GM11168 (cell line): ENCODE measurements around the gene DDX21.
"Not testable (repeated sequence)": the region's sequence is repeated elsewhere in the genome, so short reads cannot be mapped to it uniquely, and the experiment has no call there.

Experiments used
- in situ Hi-C: fragments of 300-500 bp; cut with MboI; formaldehyde crosslinking; loops from one replicate; pipeline ENCODE4 v1.12.0; 2022; ENCODE audit warnings: low sequenced_read_pairs; ENCODE audit not compliant: unreplicated experiment

Gene DDX21

DNA sequence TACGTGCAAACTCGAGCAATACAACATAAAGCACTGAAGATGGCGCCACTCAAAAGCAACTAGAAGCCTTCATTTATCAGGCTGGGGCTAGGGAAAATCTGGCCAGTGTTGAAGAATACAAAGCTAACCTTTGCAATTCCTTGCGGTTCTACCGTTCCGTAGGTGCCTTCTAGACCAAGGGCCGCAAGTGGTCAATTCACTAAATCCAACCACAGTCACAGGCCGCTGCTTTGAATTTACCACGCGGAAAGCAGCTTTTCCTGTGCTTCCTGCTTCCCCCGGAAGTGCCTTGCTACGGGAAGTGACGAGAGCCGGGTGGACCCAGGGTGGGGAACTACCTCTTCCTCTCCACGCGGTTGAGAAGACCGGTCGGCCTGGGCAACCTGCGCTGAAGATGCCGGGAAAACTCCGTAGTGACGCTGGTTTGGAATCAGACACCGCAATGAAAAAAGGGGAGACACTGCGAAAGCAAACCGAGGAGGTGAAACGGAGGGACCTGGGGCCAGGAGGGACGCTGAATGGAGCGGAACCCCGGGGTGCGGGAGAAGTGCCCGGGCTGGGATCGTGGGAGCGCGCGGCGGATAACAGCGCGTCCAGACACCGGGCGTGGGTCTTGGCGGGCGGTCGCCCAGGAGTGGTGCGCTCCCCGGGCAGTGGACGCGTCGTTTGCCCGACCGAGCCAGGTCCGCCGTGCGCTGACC is at the start of gene DDX21:
TSS of gene DDX21 (plus strand) at position 339 of the 701 bp plus-strand sequence. CDS start at position 395, 56 bp downstream.
- in situ Hi-C loops = no loop called here

DNA sequence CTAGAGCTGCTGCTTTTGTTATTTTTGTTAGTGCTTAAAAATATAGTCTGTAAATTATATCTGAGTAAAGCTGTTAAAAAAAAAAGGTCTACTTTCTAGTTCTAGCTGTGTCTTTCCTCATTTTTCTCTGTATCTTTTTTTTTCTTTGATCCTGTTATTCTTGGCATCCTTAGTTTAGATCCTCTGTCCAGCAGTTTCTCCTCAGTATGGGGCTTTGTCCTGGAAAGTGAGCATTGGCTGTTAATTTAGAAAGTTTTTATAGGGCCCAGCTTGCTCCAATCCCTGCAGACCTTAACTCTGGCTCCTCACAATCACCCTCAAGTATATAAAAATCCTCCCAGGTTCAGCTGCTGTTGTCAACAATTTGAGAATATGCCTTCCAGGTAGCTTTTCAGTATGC is 31.4 kb upstream of the DDX21 start:
- in situ Hi-C loops = no loop called here

DNA sequence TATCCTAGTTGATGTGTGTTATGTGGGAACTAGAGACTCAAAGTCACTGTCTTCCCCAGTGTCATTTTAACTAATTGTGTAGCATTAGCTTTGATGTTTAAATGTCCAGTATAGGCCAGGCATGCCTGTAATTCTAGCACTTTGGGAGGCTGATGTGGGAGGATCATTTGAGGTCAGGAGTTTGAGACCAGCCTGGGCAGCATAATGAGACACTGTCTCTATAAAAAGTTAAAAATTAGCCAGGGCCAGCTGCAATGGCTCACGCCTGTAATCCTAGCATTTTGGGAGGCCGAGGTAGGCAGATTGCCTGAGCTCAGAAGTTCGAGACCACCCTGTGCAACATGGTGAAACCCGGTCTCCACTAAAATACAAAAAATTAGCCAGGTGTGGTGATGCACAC is 30.5 kb upstream of the DDX21 start:
- in situ Hi-C loops = no loop called here

DNA sequence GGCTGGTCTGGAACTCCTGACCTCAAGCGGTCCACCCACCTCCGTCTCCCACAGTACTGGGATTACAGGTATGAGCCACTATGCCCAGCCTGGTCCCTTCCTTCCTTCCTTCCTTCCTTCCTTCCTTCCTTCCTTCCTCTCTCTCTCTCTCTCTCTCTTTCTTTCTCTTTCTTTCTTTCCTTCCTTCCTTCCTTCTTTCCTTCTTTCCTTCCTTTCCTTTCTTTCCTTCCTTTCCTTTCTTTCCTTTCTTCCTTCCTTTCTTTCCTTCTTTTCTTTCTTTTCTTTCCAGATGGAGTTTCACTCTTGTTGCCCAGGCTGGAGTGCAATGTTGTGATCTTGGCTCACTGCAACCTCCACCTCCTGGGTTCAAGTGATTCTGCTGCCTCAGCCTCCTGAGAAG is 26.8 kb upstream of the DDX21 start:
- in situ Hi-C loops = not testable (repeated sequence)

DNA sequence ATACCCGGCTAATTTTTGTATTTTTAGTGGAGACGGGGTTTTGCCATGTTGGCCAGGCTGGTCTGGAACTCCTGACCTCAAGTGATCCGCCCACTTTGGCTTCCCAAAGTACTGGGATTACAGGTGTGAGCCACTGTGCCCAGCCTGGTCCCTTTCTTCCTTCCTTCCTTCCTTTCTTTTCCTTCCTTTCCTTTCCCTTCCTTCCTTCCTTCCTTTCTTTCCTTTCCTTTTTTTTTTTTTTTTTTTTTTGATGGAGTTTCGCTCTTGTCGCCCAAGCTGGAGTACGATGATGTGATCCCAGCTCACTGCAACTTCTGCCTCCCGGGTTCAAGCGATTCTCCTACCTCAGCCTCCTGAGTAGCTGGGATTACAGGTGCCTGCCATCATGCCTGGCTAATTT is 26.1 kb upstream of the DDX21 start:
- in situ Hi-C loops = not testable (repeated sequence)

DNA sequence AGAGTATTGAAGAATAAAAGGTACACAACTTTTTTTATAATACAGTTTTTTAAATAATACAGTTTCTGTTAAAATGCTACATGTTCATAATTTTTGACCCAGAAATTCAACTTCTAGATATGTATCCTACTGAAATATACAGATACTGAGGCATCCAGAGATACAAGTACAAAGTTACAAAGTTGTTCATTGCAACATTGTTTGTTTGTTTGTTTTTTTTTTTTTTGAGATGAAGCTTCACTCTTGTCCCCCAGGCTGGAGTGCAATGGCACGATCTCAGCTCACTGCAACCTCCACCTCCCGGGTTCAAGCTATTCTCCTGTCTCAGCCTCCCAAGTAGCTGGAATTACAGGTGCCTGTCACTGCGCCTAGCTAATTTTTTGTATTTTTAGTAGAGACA is 23.1 kb upstream of the DDX21 start:
- in situ Hi-C loops = not testable (repeated sequence)

DNA sequence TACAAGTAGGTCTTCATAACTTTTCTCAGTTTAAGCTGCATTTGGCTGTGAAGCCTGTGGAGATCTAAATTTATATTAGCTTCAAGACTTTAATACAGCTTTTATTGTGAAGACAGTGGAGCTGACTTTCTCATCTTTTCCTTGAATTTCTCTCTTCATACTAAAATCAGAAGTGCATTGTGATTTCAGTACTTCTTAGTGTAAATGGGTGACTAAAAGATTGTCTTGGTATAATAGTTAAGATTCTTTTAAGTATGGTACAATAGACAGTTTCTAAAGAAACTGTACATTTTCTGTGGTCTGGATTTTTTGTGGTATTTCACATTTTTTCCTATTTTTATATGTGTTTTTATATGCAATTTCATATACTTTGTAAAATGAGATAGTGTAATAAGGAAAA is 21.0 kb upstream of the DDX21 start:
- in situ Hi-C loops = no loop called here

DNA sequence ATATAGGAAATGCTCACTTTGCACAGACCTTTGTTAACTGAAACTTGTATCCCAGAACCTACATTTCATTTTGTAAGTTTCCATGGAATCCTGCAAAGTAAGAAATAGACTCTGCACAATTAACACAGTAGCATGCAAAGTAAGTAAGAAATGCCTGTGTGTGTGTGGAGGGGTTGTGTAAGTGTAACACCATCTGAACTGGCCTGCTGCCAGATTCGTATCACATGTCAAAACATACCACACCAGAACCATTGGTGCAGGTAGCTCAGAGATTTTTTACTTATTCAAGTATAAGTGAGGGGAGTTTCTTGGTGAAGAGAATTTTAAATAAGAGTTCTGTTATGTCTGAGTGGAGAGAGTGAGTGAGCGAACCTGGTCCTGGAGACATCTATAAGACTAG is 17.9 kb upstream of the DDX21 start:
- in situ Hi-C loops = no loop called here

DNA sequence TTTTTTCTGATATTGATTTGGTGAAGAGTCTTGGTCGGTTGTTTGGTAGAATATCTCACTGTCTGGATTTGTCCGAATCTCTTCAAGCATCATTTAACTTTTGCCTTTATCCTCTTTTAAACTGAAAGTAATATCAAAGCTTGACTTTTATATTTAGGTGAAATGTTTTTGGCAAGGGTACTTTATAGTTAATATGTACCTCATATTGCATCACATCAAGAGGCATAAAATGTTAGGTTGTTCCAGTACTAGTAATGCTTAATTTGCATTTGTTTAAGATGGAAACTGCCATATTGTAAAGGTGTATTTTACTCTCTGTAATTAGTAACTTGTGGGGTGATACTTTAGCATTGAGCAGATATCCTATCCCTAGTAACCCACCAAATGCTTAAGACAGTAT is 17.1 kb upstream of the DDX21 start:
- in situ Hi-C loops = no loop called here

DNA sequence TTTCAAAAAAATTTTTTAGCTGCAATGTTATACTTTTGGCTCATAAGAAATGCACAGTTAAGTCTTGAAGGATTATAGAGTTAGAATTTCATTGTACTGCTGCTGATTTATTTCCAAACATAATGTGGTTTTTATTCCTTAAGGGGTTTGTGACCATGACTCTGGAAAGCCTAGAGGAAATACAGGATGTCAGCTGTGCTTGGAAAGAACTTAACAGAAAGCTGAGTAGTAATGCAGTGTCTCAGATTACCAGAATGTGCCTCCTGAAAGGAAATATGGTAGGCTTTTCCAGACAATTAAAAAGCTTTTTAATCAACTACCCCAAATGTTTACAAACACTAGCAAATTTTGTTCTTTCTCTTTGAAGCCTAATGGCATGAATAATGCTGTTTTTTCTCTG is 15.1 kb upstream of the DDX21 start:
- in situ Hi-C loops = not testable (repeated sequence)

DNA sequence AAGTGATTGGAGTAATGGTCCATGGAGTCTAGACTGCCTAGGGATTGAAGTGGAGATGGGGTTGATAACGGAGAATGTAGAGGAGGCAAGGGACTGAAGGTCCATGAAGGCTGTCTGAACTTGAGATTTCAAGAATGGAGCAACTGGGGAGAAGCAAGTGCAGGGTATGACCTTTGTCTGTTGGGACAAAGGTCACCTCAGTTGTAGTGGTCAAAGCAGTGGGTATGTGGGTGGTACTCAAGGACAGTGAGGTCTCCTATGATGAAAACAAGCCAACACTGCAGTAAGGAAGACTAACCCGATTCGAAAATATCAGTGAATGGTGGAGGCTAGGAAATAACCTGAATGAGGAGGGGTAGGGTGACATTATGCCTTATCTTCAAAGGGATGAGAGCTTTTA is 5.4 kb upstream of the DDX21 start:
- in situ Hi-C loops = no loop called here

DNA sequence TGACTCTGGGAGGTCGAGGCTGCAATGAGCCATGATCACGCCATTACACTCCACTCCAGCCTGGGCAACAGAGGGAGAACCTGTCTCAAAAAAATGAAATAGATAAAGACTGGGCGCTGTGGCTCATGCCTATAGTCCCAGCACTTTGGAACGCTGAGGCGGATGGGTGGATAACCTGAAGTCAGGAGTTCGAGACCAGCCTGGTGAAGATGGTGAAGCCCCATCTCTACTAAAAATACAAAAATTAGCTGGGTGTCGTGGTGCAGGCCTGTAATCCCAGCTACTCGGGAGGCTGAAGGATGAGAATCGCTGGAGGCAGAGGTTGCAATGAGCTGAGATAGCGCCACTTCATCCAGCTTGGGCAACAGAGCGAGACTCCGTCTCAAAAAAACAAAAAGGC is 1.1 kb upstream of the DDX21 start:
- in situ Hi-C loops = no loop called here

DNA sequence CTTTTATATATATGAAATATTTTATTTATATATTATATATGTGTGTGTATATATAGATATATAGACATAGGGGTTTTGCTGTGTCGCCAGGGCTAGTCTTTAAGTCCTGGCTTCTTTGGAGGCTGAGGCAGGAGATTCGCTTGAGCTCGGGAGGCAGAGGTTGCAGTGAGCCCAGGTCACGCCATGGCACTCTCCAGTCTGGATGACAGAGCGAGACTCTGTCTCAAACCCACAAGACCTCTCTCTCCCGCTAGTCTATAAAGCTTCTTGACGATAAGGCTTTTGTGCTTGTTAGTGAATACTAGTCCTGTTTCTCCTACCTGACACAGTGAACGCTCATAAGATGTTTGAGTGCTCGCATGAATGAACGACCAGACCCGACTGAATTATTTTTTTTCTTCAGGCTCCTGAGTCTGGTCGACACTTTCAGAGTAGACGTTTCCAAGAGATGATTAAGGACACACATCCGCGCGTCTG is 577 bp upstream of the DDX21 start:
- in situ Hi-C loops = no loop called here

DNA sequence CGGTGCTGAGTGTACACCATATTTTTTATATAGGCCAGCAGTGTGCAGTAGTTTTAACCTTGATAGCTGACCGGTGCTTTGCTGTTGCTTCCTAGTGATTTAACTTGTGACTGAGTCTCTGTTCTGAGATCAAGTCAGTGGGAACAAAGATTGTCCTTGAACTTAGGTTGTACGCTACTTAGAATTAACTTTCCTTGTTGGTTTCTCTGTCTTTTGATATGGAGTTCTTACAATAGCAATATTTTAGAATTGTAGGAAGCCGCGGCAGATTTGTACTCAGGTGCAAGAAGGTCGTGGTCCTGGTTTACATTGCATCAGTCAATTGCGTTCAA is 1.3 kb downstream of the DDX21 start:
- in situ Hi-C loops = no loop called here

DNA sequence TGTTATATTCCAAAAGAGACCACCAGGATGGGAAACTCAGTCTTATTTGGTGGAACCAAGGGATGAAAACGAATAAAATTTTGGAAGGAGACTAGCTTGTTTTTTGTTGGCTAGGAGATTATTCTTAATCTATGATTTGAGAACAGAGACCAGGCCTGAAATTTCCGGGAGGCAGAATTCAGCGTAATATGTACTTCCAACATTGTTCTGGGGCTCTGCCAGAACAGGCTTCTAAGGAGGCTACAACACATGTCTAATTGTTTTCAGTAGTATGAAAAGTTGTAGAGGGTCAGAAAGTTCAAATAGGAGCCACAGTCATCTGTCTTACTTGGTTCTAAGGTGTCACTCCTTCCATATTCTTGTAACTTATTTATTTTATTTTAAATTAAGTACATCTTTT is 1.7 kb downstream of the DDX21 start:
- in situ Hi-C loops = no loop called here

DNA sequence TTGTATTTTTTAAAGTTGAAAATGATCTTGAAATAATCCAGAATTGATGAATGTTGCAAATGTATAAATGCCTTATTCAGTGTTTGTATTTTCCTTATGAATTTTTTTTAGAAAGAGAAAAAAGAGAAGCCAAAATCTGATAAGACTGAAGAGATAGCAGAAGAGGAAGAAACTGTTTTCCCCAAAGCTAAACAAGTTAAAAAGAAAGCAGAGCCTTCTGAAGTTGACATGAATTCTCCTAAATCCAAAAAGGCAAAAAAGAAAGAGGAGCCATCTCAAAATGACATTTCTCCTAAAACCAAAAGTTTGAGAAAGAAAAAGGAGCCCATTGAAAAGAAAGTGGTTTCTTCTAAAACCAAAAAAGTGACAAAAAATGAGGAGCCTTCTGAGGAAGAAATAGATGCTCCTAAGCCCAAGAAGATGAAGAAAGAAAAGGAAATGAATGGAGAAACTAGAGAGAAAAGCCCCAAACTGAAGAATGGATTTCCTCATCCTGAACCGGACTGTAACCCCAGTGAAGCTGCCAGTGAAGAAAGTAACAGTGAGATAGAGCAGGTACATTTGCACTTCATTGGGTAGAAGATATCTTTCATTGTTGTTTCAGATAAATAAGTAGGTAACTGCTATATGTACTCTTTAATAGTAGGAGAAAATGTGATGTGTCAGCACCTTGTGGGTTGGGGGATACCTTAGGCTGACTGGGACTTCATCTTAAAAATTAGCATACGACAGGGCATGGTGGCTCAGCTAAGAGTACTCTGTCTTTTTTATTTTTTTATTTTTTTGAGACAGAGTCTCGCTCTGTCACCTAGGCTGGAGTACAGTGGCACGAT is 3.9 kb downstream of the DDX21 start:
- in situ Hi-C loops = no loop called here

DNA sequence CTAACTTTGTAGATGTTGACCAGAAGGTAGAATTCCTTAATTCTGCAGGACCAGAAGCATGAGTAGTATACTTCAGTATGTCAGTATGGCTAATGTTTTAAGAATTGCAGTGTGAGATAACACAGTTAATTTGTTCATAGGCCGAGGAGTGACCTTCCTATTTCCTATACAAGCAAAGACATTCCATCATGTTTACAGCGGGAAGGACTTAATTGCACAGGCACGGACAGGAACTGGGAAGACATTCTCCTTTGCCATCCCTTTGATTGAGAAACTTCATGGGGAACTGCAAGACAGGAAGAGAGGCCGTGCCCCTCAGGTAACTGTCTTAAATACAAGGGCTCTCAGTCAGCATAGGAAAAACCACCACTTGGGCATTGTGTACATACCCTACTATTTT is 7.2 kb downstream of the DDX21 start:
- in situ Hi-C loops = no loop called here

DNA sequence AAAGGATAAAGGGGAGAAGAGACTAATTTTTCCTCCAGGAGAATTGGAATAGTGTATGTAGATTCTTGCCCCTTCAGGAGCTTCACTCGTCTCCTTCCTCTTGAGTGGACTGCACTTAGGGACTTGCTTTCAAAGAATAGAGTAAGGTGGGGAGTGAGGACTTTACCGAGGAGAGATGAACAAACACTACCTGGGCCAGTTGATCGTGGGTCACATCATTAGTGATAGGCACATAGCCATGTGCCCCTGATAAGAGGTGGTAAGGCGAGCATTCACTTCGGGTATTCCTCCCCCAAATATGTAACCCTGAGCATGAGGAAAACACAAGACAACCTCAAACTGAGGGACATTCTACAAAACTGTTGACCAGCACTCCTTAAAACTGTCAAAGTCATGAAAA is 18.0 kb downstream of the DDX21 start:
- in situ Hi-C loops = no loop called here

DNA sequence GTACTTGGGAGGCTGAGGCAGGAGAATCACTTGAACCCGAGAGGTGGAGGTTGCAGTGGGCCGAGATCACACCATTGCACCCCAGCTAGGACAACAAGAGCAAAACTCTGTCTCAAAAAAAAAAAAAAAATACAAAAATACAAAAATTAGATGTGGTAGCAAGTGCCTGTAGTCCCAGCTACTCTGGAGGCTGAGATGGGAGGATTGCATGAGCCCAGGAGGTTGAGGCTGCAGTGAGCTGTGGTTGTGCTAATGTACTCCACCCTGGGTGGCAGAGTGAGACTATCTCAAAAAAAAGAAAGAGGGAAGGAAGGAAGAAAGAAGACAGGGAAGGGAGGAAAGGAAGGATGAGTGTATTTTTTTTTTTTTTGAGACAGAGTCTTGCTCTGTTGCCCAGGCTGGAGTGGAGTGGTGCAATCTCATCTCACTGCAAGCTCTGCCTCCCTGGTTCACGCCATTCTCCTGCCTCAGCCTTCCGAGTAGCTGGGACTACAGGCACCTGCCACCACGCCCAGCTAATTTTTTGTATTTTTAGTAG is 20.0 kb downstream of the DDX21 start:
- in situ Hi-C loops = not testable (repeated sequence)

DNA sequence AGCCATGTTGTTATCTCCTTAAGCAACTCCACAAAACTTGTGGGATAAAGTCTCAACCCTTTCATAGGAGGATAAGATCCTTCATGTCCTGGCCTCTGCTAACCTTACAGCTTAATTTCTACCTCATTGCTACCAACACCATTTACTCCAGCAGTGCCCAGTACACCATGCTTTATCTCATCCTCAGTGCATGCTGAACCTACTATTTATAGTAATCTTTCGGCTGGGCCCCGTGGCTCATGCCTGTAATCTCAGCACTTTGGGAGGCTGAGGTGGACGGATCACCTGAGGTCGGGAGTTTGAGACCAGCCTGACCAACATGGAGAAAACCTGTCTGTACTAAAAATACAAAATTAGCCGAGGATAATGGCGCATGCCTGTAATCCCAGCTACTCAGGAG is 23.8 kb downstream of the DDX21 start:
- in situ Hi-C loops = not testable (repeated sequence)

DNA sequence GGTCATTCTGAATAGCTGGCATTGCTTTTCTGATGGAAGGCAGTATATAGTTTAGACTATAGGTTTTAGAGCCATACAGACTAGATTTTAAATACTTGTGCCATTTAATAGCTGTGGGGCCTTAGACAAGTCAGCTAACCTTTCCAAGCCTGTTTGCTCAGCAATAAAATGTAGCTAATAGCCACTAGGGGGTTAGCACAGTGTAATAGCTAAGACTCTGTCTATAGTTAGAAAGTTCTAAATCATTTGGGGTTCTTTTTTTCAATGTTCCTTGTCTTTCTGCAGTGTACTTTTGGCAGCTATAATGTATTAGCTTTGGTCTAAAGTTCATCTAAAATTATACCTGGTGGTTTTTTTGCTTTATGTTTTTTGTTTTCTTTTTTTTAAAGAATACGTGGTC is 25.1 kb downstream of the DDX21 start:
- in situ Hi-C loops = no loop called here

DNA sequence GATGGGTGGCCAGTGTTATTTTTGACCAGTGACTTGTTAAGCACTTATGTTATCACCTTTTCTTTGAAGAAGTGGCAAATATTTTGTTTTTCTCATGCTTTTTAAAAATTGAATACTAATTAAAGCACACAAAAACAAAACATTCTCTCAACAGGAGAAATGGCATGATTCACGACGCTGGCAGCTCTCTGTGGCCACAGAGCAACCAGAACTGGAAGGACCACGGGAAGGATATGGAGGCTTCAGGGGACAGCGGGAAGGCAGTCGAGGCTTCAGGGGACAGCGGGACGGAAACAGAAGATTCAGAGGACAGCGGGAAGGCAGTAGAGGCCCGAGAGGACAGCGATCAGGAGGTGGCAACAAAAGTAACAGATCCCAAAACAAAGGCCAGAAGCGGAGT is 26.4 kb downstream of the DDX21 start:
- in situ Hi-C loops = no loop called here
